Keratinocyte (primary cell): ENCODE data around the gene FHAD1. TPM values are rescaled to one million over a fixed set of nuclear protein-coding genes. Genes with fewer than 3 reads are reported as not detected.

Experiments used
- DNase-seq: peaks from one replicate; pipeline ENCODE4 v3.0.0-alpha.2; 2011; ENCODE audit warnings: low read depth, missing footprints, low spot score
- FAIRE-seq: peaks from 2 replicates; lab custom pipeline; 2011; peaks lifted over from hg19 to GRCh38; lab: Jason Lieb, UNC
- H2AFZ ChIP-seq: 2 replicates; pipeline ENCODE4 v1.6.0; 2012; ENCODE audit warnings: low read length, control low read depth, inconsistent platforms; ENCODE audit not compliant: control insufficient read depth
- H3K27ac ChIP-seq: 2 replicates; pipeline ENCODE4 v1.5.1; 2011; ENCODE audit warnings: low read length; ENCODE audit not compliant: control insufficient read depth, insufficient read depth
- H3K27me3 ChIP-seq: 3 replicates; pipeline ENCODE4 v1.6.0; 2011; ENCODE audit warnings: low read length; ENCODE audit not compliant: control insufficient read depth, insufficient read depth; ENCODE audit errors: extremely low read depth
- H3K36me3 ChIP-seq, 2 experiments: 2 replicates in 1 of 2; 3 replicates in 1 of 2; pipeline ENCODE4 v1.5.1; 2011; ENCODE audit warnings: low read length in 2 of 2, mild to moderate bottlenecking in 1 of 2; ENCODE audit not compliant: control insufficient read depth in 2 of 2, insufficient read depth in 2 of 2; ENCODE audit errors: extremely low read depth in 1 of 2
- H3K4me1 ChIP-seq: 3 replicates; pipeline ENCODE4 v1.5.1; 2011; ENCODE audit warnings: low read length; ENCODE audit not compliant: control insufficient read depth, insufficient read depth; ENCODE audit errors: extremely low read depth
- H3K4me2 ChIP-seq: 3 replicates; pipeline ENCODE4 v1.6.0; 2011; ENCODE audit warnings: low read depth, low read length; ENCODE audit not compliant: control insufficient read depth, insufficient read depth; ENCODE audit errors: extremely low read depth
- H3K4me3 ChIP-seq, 3 experiments: fragments of 200-600 bp in 1 of 3; sonication (generic) in 1 of 3; 2 replicates in 2 of 3; 3 replicates in 1 of 3; pipeline ENCODE4 v1.5.1; 2011 to 2016; ENCODE audit warnings: low read length in 3 of 3, mild to moderate bottlenecking in 3 of 3, control low read depth in 2 of 3, inconsistent platforms in 1 of 3, low read depth in 1 of 3, mixed read lengths in 1 of 3, mixed run types in 1 of 3, moderate library complexity in 1 of 3; ENCODE audit not compliant: control insufficient read depth in 2 of 3, insufficient read depth in 2 of 3; ENCODE audit errors: extremely low read depth in 1 of 3
- H3K79me2 ChIP-seq: 2 replicates; pipeline ENCODE4 v1.6.0; 2012; ENCODE audit warnings: low read length; ENCODE audit not compliant: control insufficient read depth, insufficient read depth
- H3K9ac ChIP-seq: 3 replicates; pipeline ENCODE4 v1.6.0; 2011; ENCODE audit warnings: low read length; ENCODE audit not compliant: control insufficient read depth, insufficient read depth; ENCODE audit errors: extremely low read depth
- H3K9me1 ChIP-seq: 3 replicates; pipeline ENCODE4 v1.6.0; 2011; ENCODE audit warnings: low read length; ENCODE audit not compliant: control insufficient read depth, insufficient read depth; ENCODE audit errors: extremely low read depth
- H3K9me3 ChIP-seq: 2 replicates; pipeline ENCODE4 v1.5.1; 2012; ENCODE audit warnings: low read depth, low read length; ENCODE audit not compliant: control insufficient read depth
- H4K20me1 ChIP-seq: 3 replicates; pipeline ENCODE4 v1.6.0; 2011; ENCODE audit warnings: low read length; ENCODE audit not compliant: control insufficient read depth, insufficient read depth; ENCODE audit errors: extremely low read depth
- EZH2 ChIP-seq: IDR thresholded peaks from one replicate; pipeline ENCODE4 v1.6.1; 2012; ENCODE audit warnings: inconsistent platforms, mild to moderate bottlenecking, low read length, moderate library complexity
- dilution Hi-C: fragments of 300-500 bp; cut with MboI; formaldehyde crosslinking; loops from one replicate; pipeline ENCODE4 v1.7.0; 2020; ENCODE audit warnings: low sequenced_read_pairs; ENCODE audit not compliant: extremely low pct_ligation_motif_present
- polyA plus RNA-seq, 5 experiments: library from polyadenylated mRNA; depleted of rRNA in 3 of 5; stranded (reverse) in 3 of 5; stranded (forward) in 1 of 5; unstranded in 1 of 5; fragments of >200 nt; gene quantifications; 1 replicate in 1 of 5; 2 replicates in 3 of 5; 3 replicates in 1 of 5; pipeline versions ENCODE4 v1.2.1 to v1.2.3, GENCODE V29; 2011 to 2012; ENCODE audit warnings: missing spikeins in 2 of 5, low read depth in 1 of 5, low replicate concordance in 1 of 5
- TF ChIP-seq, protein P1 (sequence below), 3 experiments: IDR thresholded peaks in 1 of 3; conservative IDR thresholded peaks in 1 of 3; optimal IDR thresholded peaks in 1 of 3; 2 replicates in 2 of 3; 3 replicates in 1 of 3; pipeline versions ENCODE3 to v1.5.1; 2011; ENCODE audit warnings: low read length in 3 of 3, mild to moderate bottlenecking in 3 of 3, moderate library complexity in 2 of 3, control low read depth in 1 of 3, inconsistent platforms in 1 of 3; ENCODE audit not compliant: insufficient read depth in 2 of 3; ENCODE audit errors: extremely low read depth in 1 of 3

The FHAD1 gene
- polyA plus RNA-seq, 1 donor (not counting 4 experiments of a cell fraction or from before 2014, with no cell fraction given), result 0.09 TPM

DNA sequence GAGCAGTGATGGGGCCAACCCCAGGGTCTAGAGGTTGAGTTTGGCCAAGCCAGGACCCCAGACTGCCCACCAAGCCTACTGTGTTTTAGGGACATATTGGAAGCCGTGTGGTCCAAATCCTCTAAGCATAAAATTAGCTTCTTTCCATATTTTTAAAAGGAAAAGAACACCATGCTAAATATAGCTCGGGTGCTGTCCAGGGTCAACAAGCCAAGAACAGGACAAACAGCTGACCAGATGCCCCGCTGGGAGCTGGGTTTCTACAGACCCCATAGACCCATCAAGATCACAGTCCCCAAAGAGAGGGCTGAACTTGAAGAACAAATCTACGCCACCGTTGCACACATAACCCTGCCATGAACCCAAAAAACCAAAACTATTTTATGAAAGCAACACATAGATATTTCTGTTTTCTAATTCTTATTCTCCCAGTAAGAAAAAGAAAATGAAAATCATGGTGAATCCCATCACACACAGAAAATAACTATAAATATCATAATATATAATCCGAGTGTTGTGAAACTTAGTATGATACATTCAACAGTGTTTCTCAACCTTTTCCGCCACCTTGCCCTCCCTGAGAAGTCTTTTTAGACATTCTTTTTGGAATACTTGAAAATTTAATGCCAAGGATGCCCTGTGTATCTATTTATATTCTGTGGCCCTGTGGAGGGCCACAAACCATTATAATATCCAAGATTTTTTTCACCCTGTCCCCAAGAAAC lies 36.2 kb upstream of the FHAD1 start:
- H3K4me2 ChIP-seq, result no peak overlapping the region
- H3K27me3 ChIP-seq, result no peaks in the 10 kb centered on the region
- H2AFZ ChIP-seq, result no peak overlapping the region
- H3K79me2 ChIP-seq, result peaks cover 24% of the 10 kb centered on the region
- H3K9me3 ChIP-seq, result no peaks in the 10 kb centered on the region
- peaks cover 6% of the 10 kb centered on the region for H4K20me1 ChIP-seq
- no peak overlapping the region for H3K27ac ChIP-seq
- dilution Hi-C loops, result no loop called here
- no peak overlapping the region for H3K9ac ChIP-seq
- TF ChIP-seq EZH2, result no peak
- TF ChIP-seq, protein P1, sequence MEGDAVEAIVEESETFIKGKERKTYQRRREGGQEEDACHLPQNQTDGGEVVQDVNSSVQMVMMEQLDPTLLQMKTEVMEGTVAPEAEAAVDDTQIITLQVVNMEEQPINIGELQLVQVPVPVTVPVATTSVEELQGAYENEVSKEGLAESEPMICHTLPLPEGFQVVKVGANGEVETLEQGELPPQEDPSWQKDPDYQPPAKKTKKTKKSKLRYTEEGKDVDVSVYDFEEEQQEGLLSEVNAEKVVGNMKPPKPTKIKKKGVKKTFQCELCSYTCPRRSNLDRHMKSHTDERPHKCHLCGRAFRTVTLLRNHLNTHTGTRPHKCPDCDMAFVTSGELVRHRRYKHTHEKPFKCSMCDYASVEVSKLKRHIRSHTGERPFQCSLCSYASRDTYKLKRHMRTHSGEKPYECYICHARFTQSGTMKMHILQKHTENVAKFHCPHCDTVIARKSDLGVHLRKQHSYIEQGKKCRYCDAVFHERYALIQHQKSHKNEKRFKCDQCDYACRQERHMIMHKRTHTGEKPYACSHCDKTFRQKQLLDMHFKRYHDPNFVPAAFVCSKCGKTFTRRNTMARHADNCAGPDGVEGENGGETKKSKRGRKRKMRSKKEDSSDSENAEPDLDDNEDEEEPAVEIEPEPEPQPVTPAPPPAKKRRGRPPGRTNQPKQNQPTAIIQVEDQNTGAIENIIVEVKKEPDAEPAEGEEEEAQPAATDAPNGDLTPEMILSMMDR (optimal IDR thresholded peaks at IDR 0.05 in 1 of 3, IDR thresholded peaks at IDR 0.05 in 1 of 3, conservative IDR thresholded peaks at IDR 0.05 in 1 of 3; ENCODE audit: extremely low read depth in 1 of 3, insufficient read depth in 2 of 3, low read length in 3 of 3), result no peak
- H3K4me3 ChIP-seq, result no peak overlapping the region
- FAIRE-seq, result no peak
- H3K4me1 ChIP-seq, result peaks cover 12% of the 10 kb centered on the region
- H3K9me1 ChIP-seq, result peaks cover 3% of the 10 kb centered on the region
- DNase-seq, result no peak
- peaks cover 3 to 5% of the 10 kb centered on the region in 2 experiments for H3K36me3 ChIP-seq

DNA sequence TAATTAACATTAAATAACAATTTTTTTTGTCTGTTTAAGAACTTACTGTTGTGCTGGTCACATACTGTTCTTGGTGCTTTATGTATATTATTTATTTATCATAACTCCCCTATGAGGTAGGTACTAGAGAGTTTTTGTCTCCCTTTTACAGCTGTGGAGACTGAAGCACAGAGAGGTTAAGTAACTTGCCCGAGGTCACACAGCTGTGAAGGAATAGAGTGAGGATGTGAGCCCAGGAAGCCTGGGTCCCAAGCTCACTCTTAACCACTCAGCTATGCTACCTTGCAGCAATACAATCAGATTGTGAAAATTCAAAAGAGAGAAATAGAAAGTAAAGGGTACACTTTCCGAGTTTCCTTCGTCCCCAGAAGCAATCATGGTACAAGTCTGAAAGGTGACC lies 35.6 kb upstream of the FHAD1 start:
- Histone ChIP-seq H3K9ac (no peak overlapping the region), H3K4me2 (no peak overlapping the region), H2AFZ (no peak overlapping the region), H3K4me1 (peaks cover 7% of the 10 kb centered on the region), H3K79me2 (peaks cover 23% of the 10 kb centered on the region), H3K27me3 (no peaks in the 10 kb centered on the region), H3K9me3 (no peaks in the 10 kb centered on the region), H3K27ac (no peak overlapping the region), H3K36me3 (peaks cover 3 to 5% of the 10 kb centered on the region in 2 experiments), H4K20me1 (peaks cover 6% of the 10 kb centered on the region), H3K9me1 (peaks cover 3% of the 10 kb centered on the region), H3K4me3 (no peak overlapping the region)
- no peak for TF ChIP-seq EZH2
- TF ChIP-seq, protein P1 (optimal IDR thresholded peaks at IDR 0.05 in 1 of 3, IDR thresholded peaks at IDR 0.05 in 1 of 3, conservative IDR thresholded peaks at IDR 0.05 in 1 of 3; ENCODE audit: extremely low read depth in 1 of 3, insufficient read depth in 2 of 3, low read length in 3 of 3), result no peak
- FAIRE-seq (no peak), DNase-seq (no peak)
- dilution Hi-C loops, result no loop called here
